GM23248 (cell line): ENCODE results near the gene SLC19A1. TPM values are rescaled to one million over a fixed set of nuclear protein-coding genes. Genes with fewer than 3 reads are reported as not detected.

ENCODE experiments used
- DNase-seq: peaks from one replicate; pipeline ENCODE4 v3.0.0-alpha.2; 2015
- H2AFZ ChIP-seq: fragments of 200-600 bp; sonication (generic); 2 replicates; pipeline ENCODE4 v1.6.1; 2016; ENCODE audit warnings: antibody characterized with exemption
- H3F3A ChIP-seq: fragments of 200-600 bp; sonication (generic); 2 replicates; pipeline ENCODE4 v1.6.1; 2016; ENCODE audit warnings: mild to moderate bottlenecking, antibody characterized with exemption, mixed run types; ENCODE audit not compliant: insufficient read depth
- H3K27ac ChIP-seq: fragments of 200-600 bp; sonication (generic); 2 replicates; pipeline ENCODE4 v1.5.1; 2016; ENCODE audit warnings: mild to moderate bottlenecking
- H3K27me3 ChIP-seq: fragments of 200-600 bp; sonication (generic); replicated peaks from 2 replicates; pipeline ENCODE4 v1.6.1; 2016; ENCODE audit warnings: mild to moderate bottlenecking; ENCODE audit not compliant: insufficient read depth
- H3K36me3 ChIP-seq: fragments of 200-600 bp; sonication (generic); 2 replicates; pipeline ENCODE4 v1.6.1; 2016; ENCODE audit warnings: low read depth, mild to moderate bottlenecking
- H3K4me1 ChIP-seq: fragments of 200-600 bp; sonication (generic); 2 replicates; pipeline ENCODE4 v1.6.1; 2016; ENCODE audit warnings: mild to moderate bottlenecking; ENCODE audit not compliant: insufficient read depth
- H3K4me2 ChIP-seq: fragments of 200-600 bp; sonication (generic); one replicate; pipeline ENCODE4 v1.6.1; 2016; ENCODE audit warnings: mild to moderate bottlenecking; ENCODE audit not compliant: unreplicated experiment
- H3K4me3 ChIP-seq: fragments of 200-600 bp; sonication (generic); 2 replicates; pipeline ENCODE4 v1.5.1; 2016; ENCODE audit warnings: mild to moderate bottlenecking
- H3K79me2 ChIP-seq: fragments of 200-600 bp; sonication (generic); 2 replicates; pipeline ENCODE4 v1.6.1; 2016; ENCODE audit warnings: mild to moderate bottlenecking; ENCODE audit not compliant: insufficient read depth
- H3K9ac ChIP-seq: fragments of 200-600 bp; sonication (generic); 2 replicates; pipeline ENCODE4 v1.6.1; 2016; ENCODE audit warnings: mild to moderate bottlenecking
- H3K9me2 ChIP-seq: fragments of 200-600 bp; sonication (generic); 2 replicates; pipeline ENCODE4 v1.6.1; 2016; ENCODE audit warnings: mixed run types, mild to moderate bottlenecking, moderate library complexity; ENCODE audit not compliant: insufficient read depth
- H3K9me3 ChIP-seq: fragments of 200-600 bp; sonication (generic); one replicate; pipeline ENCODE4 v1.6.1; 2017; ENCODE audit warnings: low read depth
- H4K20me1 ChIP-seq: fragments of 200-600 bp; sonication (generic); 2 replicates; pipeline ENCODE4 v1.6.0; 2016; ENCODE audit not compliant: insufficient read depth
- EZH2 ChIP-seq: fragments of 200-600 bp; sonication (generic); IDR thresholded peaks from 2 replicates; pipeline ENCODE4 v1.6.1; 2018; ENCODE audit warnings: antibody characterized with exemption, mild to moderate bottlenecking; ENCODE audit not compliant: insufficient read depth, poor library complexity, severe bottlenecking
- EZH2phosphoT487 ChIP-seq: fragments of 200-600 bp; sonication (generic); IDR thresholded peaks from 2 replicates; pipeline ENCODE4 v1.6.1; 2018; ENCODE audit warnings: antibody characterized with exemption, moderate library complexity, mild to moderate bottlenecking, low read depth; ENCODE audit not compliant: insufficient read depth
- WGBS, 2 experiments: methylation state at CpG; one replicate each; pipeline ENCODE4 v1.1.6; 2015 to 2017; ENCODE audit warnings: low lambda C conversion rate in 2 of 2, low coverage in 1 of 2; ENCODE audit errors: missing lambda C conversion rate in 2 of 2; 5-methylcytosine and 5-hydroxymethylcytosine counted together
- in situ Hi-C: fragments of 300-500 bp; cut with MboI; formaldehyde crosslinking; loops from 2 replicates; pipeline ENCODE4 v1.15.0; 2020
- polyA plus RNA-seq: library from polyadenylated mRNA; unstranded; fragments of >200 nt; fragmentation: Nextera tagmentation; extraction: Ambion mirVana; gene quantifications from 2 replicates; pipeline ENCODE4 v1.2.1, GENCODE V29; 2016
- total RNA-seq: library from RNA; depleted of rRNA; stranded (reverse); fragments of >200 nt; shearing (Covaris generic); gene quantifications from 2 replicates; pipeline ENCODE4 v1.2.3, GENCODE V29; 2014

The SLC19A1 gene
- total and polyA plus RNA-seq, 2 experiments from 2014 or later: 7.8 to 8.4 TPM

DNA sequence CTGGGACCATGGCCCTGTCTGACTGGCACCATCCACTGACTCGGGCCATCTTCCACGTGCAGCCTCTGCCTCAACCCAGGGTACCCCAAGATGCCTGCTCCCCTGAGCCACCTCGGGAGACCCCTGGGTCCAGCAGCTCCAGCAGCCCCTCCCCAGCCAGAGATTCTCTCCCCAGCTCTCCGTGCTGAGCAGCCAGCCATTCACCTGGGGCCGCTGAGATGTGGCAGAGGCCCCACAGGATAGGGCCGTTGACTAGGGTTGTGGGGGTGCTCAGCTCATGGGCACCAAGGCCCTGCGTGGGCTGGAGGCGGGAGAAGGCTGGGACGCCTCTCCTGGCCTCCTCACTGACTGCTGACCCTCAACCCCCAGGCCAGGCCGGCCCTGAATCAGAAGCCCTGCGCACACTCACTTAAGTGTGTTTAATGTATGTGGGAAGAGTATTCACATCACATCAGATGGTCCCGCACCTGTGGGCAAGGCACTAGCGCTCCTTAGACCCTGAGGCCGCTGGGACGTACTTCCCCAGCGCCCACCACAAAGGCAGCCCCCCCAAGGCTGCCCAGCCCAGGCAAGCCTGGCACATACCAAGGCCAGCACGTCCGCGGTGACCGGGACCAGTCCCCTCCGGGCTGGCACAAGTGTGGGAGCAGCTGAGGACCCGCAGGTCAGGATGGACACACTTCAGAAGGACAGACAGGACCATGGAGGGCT is 27.8 kb downstream of the SLC19A1 start:
- Histone ChIP-seq H4K20me1 (no peaks in the 10 kb centered on the region), H3K27me3 (no peaks in the 10 kb centered on the region), H3K4me1 (no peaks in the 10 kb centered on the region), H2AFZ (no peak overlapping the region), H3K79me2 (no peaks in the 10 kb centered on the region), H3K4me3 (no peak overlapping the region), H3K27ac (no peak overlapping the region), H3K9me2 (no peaks in the 10 kb centered on the region), H3K36me3 (no peaks in the 10 kb centered on the region), H3F3A (0 out of 2 replicates have a peak, but pooled peaks cover 7% of the 10 kb centered on the region), H3K9ac (no peak overlapping the region), H3K9me3 (peaks cover 10% of the 10 kb centered on the region), H3K4me2 (no peak overlapping the region)
- no peak for TF ChIP-seq EZH2
- TF ChIP-seq EZH2phosphoT487: no peak
- in situ Hi-C loops: no loop called here
- WGBS, 2 experiments: 88 to 89% methylated on average over 19 to 21 of the region's 22 CpGs
- no peak for DNase-seq

DNA sequence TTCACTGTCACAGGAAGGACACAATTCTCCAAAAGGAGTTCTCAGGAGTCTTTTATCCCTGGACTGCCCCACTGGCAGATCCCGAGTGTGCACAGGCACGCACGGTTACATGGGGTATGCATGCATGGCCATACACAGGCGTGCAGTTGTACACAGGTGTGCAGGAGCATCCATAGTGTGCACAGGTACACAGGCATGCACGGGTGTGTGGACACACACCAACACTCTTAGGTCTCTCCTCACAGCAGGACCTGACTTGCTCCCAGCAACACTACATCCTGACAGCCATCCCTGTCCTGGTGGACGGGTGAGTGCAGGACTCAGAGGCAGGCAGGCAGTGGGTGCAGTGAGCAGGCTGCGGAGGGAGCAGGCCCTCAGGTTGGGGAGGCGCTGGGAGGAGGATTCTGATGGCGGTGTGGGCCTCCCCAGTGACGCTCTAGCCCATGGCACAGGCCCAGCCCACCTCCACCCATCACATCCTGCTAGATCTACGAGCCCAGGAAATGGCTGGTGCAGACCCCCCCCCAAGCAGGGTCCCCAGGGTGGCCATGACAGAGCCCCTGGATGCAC is 28.4 kb downstream of the SLC19A1 start:
- Histone ChIP-seq H3K36me3 (no peaks in the 10 kb centered on the region), H3K79me2 (no peaks in the 10 kb centered on the region), H3K4me2 (no peak overlapping the region), H3K27ac (no peak overlapping the region), H3K9me2 (no peaks in the 10 kb centered on the region), H3F3A (0 out of 2 replicates have a peak, but pooled peaks cover 4% of the 10 kb centered on the region), H2AFZ (no peak overlapping the region), H3K9ac (no peak overlapping the region), H3K27me3 (no peaks in the 10 kb centered on the region), H3K9me3 (peaks cover 6% of the 10 kb centered on the region), H3K4me3 (no peak overlapping the region), H3K4me1 (no peaks in the 10 kb centered on the region), H4K20me1 (no peaks in the 10 kb centered on the region)
- DNase-seq: no peak
- WGBS, 2 experiments: 90 to 95% methylated on average over 10 to 11 of the region's 11 CpGs
- in situ Hi-C loops: no loop called here
- TF ChIP-seq EZH2phosphoT487 (no peak), EZH2 (no peak)

DNA sequence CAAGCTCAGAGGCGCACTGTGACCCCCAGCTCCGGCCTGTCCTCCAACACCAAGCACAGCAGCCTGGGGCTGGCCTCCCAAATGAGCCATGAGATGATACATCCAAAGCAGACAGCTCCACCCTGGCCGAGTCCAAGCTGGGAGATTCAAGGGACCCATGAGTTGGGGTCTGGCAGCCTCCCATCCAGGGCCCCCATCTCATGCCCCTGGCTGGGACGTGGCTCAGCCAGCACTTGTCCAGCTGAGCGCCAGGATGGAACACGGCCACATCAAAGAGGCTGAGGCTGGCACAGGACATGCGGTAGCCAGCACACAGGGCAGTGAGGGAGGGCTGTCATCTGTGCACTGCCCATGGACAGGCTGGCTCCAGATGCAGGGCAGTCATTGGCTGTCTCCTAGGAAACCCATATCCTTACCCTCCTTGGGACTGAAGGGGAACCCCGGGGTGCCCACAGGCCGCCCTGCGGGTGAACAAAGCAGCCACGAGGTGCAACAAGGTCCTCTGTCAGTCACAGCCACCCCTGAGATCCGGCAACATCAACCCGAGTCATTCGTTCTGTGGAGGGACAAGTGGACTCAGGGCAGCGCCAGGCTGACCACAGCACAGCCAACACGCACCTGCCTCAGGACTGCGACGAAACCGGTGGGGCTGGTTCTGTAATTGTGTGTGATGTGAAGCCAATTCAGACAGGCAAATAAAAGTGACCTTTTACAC is 29.1 kb downstream of the SLC19A1 start:
- Histone ChIP-seq H3K27ac (no peak overlapping the region), H3K36me3 (no peaks in the 10 kb centered on the region), H3K9me2 (no peaks in the 10 kb centered on the region), H3K79me2 (no peaks in the 10 kb centered on the region), H3F3A (no peaks in the 10 kb centered on the region), H3K4me2 (no peak overlapping the region), H3K9ac (no peak overlapping the region), H3K4me3 (no peak overlapping the region), H3K27me3 (no peaks in the 10 kb centered on the region), H2AFZ (no peak overlapping the region), H3K4me1 (no peaks in the 10 kb centered on the region), H4K20me1 (no peaks in the 10 kb centered on the region), H3K9me3 (peaks cover 3% of the 10 kb centered on the region)
- no peak for TF ChIP-seq EZH2
- no peak for TF ChIP-seq EZH2phosphoT487
- no peak for DNase-seq
- in situ Hi-C loops: no loop called here
- 89 to 91% methylated on average over 18 to 19 of the region's 19 CpGs for WGBS, 2 experiments

DNA sequence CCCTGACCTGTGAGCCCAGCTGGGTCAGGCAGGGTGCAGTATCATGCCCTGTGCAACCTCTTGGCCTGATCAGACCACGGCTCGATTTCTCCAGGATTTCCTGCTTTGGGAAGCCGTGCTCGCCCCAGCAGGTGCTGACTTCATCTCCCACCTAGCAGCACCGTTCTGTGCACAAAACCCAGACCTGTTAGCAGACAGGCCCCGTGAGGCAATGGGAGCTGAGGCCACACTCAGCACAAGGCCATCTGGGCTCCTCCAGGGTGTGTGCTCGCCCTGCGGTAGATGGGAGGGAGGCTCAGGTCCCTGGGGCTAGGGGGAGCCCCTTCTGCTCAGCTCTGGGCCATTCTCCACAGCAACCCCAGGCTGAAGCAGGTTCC is 29.6 kb downstream of the SLC19A1 start:
- TF ChIP-seq EZH2 (no peak), EZH2phosphoT487 (no peak)
- Histone ChIP-seq H3K79me2 (no peaks in the 10 kb centered on the region), H4K20me1 (no peaks in the 10 kb centered on the region), H3K27ac (no peak overlapping the region), H3K4me2 (no peak overlapping the region), H3K4me3 (no peak overlapping the region), H3K4me1 (no peaks in the 10 kb centered on the region), H3K9me2 (no peaks in the 10 kb centered on the region), H3K36me3 (no peaks in the 10 kb centered on the region), H3K9ac (no peak overlapping the region), H2AFZ (no peak overlapping the region), H3K9me3 (no peaks in the 10 kb centered on the region), H3F3A (no peaks in the 10 kb centered on the region), H3K27me3 (no peaks in the 10 kb centered on the region)
- in situ Hi-C loops: no loop called here
- WGBS, 2 experiments: 97 to 98% methylated on average over 8 of the region's 8 CpGs
- DNase-seq: no peak
